Hepatocyte (in vitro differentiated cells): ENCODE results near the gene MMP12. TPM values are rescaled to one million over a fixed set of nuclear protein-coding genes. Genes with fewer than 3 reads are reported as not detected.

Source experiments
- DNase-seq: peaks from one replicate; pipeline ENCODE4 v3.0.0-alpha.2; 2016; ENCODE audit warnings: low spot score
- H2AFZ ChIP-seq: fragments of 200-600 bp; sonication (generic); 2 replicates; pipeline ENCODE4 v1.6.0; 2016; ENCODE audit warnings: antibody characterized with exemption, mild to moderate bottlenecking
- H3K27ac ChIP-seq: fragments of 200-600 bp; sonication (generic); 2 replicates; pipeline ENCODE4 v1.5.1; 2016; ENCODE audit warnings: mild to moderate bottlenecking
- H3K27me3 ChIP-seq: fragments of 200-600 bp; sonication (generic); 2 replicates; pipeline ENCODE4 v1.6.1; 2016
- H3K36me3 ChIP-seq: fragments of 200-600 bp; sonication (generic); replicated peaks from 2 replicates; pipeline ENCODE4 v1.5.1; 2016; ENCODE audit warnings: low read depth; ENCODE audit not compliant: insufficient read depth
- H3K4me1 ChIP-seq: fragments of 200-600 bp; sonication (generic); 2 replicates; pipeline ENCODE4 v1.5.1; 2016; ENCODE audit warnings: mild to moderate bottlenecking, moderate library complexity; ENCODE audit not compliant: insufficient read depth
- H3K4me2 ChIP-seq: fragments of 200-600 bp; sonication (generic); 2 replicates; pipeline ENCODE4 v1.6.0; 2016
- H3K4me3 ChIP-seq: fragments of 200-600 bp; sonication (generic); 2 replicates; pipeline ENCODE4 v1.5.1; 2016; ENCODE audit warnings: mild to moderate bottlenecking
- H3K79me2 ChIP-seq: fragments of 200-600 bp; sonication (generic); 2 replicates; pipeline ENCODE4 v1.6.0; 2017; ENCODE audit warnings: mild to moderate bottlenecking
- H3K9me2 ChIP-seq: fragments of 200-600 bp; sonication (generic); replicated peaks from 2 replicates; pipeline ENCODE4 v1.6.0; 2017; ENCODE audit warnings: mild to moderate bottlenecking; ENCODE audit not compliant: insufficient read depth
- H3K9me3 ChIP-seq: fragments of 200-600 bp; sonication (generic); 2 replicates; pipeline ENCODE4 v1.5.1; 2016; ENCODE audit warnings: low read depth, mild to moderate bottlenecking
- H4K20me1 ChIP-seq: fragments of 200-600 bp; sonication (generic); 2 replicates; pipeline ENCODE4 v1.6.0; 2016; ENCODE audit warnings: mild to moderate bottlenecking; ENCODE audit not compliant: insufficient read depth, poor library complexity, severe bottlenecking
- EZH2 ChIP-seq: fragments of 200-600 bp; sonication (generic); IDR thresholded peaks from 2 replicates; pipeline ENCODE4 v1.6.1; 2016; ENCODE audit warnings: antibody characterized with exemption, mild to moderate bottlenecking, borderline replicate concordance
- EZH2phosphoT487 ChIP-seq: fragments of 200-600 bp; sonication (generic); IDR thresholded peaks from one replicate; pipeline ENCODE4 v1.6.1; 2018; ENCODE audit warnings: antibody characterized with exemption, mild to moderate bottlenecking, low read depth, moderate library complexity; ENCODE audit not compliant: unreplicated experiment, severe bottlenecking
- WGBS: methylation state at CpG from one replicate; pipeline ENCODE4 v1.1.6; 2016; ENCODE audit warnings: low lambda C conversion rate; ENCODE audit errors: missing lambda C conversion rate; 5-methylcytosine and 5-hydroxymethylcytosine counted together
- polyA plus RNA-seq: library from polyadenylated mRNA; unstranded; fragments of >200 nt; fragmentation: Nextera tagmentation; extraction: Ambion mirVana; gene quantifications from 2 replicates; pipeline ENCODE4 v1.2.1, GENCODE V29; 2016
- total RNA-seq: library from RNA; depleted of rRNA; stranded (reverse); fragments of >200 nt; gene quantifications from 2 replicates; pipeline ENCODE4 v1.2.3, GENCODE V29; 2014
- TF ChIP-seq, protein P1 (sequence below): fragments of 200-600 bp; sonication (generic); IDR thresholded peaks from 2 replicates; pipeline ENCODE4 v1.5.1; 2016; ENCODE audit warnings: antibody characterized with exemption, mild to moderate bottlenecking; ENCODE audit not compliant: poor library complexity

MMP12 gene
- total and polyA plus RNA-seq, 2 experiments from 2014 or later, result 0.57 to 0.60 TPM

- H3K4me3 ChIP-seq, result no peak overlapping the region
- H3K79me2 ChIP-seq, result no peaks in the 10 kb centered on the region
- no peaks in the 10 kb centered on the region for H3K9me3 ChIP-seq
- WGBS, result 79% methylated on average over 6 of the region's 6 CpGs
- TF ChIP-seq EZH2phosphoT487, result no peak
- TF ChIP-seq, protein P1, sequence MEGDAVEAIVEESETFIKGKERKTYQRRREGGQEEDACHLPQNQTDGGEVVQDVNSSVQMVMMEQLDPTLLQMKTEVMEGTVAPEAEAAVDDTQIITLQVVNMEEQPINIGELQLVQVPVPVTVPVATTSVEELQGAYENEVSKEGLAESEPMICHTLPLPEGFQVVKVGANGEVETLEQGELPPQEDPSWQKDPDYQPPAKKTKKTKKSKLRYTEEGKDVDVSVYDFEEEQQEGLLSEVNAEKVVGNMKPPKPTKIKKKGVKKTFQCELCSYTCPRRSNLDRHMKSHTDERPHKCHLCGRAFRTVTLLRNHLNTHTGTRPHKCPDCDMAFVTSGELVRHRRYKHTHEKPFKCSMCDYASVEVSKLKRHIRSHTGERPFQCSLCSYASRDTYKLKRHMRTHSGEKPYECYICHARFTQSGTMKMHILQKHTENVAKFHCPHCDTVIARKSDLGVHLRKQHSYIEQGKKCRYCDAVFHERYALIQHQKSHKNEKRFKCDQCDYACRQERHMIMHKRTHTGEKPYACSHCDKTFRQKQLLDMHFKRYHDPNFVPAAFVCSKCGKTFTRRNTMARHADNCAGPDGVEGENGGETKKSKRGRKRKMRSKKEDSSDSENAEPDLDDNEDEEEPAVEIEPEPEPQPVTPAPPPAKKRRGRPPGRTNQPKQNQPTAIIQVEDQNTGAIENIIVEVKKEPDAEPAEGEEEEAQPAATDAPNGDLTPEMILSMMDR, result no peak
- TF ChIP-seq EZH2, result no peak
- no peak overlapping the region for H2AFZ ChIP-seq
- no peak overlapping the region for H3K27ac ChIP-seq
- H3K36me3 ChIP-seq, result no peaks in the 10 kb centered on the region
- no peak for DNase-seq
- no peaks in the 10 kb centered on the region for H3K4me1 ChIP-seq
- H3K27me3 ChIP-seq, result no peaks in the 10 kb centered on the region
- no peaks in the 10 kb centered on the region for H3K9me2 ChIP-seq
- no peak overlapping the region for H3K4me2 ChIP-seq
- H4K20me1 ChIP-seq, result no peaks in the 10 kb centered on the region
These were observed 45.3 kb downstream of the MMP12 start for GRCh38 chr11:102829316-102830000.

DNA sequence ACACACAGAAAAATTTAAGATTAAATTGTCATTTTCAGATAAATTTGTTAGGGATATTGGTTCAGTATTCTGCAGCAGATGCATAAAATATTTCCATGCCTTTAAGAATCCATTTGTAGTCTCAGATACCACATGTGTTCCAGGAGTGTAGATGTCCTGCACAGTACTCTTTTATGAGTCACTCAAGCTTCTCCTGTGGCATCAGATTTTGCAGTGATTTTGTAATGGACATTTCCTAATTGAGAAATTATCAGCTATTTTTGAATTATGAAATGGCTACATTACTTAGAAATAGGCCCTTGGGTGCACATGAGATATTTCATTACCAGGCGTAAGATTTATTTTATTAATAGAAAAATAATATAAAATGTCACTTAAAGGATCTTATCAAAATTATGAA lies 50.2 kb downstream of the MMP12 start:
- Histone ChIP-seq H3K79me2 (no peaks in the 10 kb centered on the region), H3K4me1 (no peaks in the 10 kb centered on the region), H3K4me3 (no peak overlapping the region), H3K27ac (no peak overlapping the region), H2AFZ (no peak overlapping the region), H4K20me1 (no peaks in the 10 kb centered on the region), H3K4me2 (no peak overlapping the region), H3K36me3 (no peaks in the 10 kb centered on the region), H3K9me3 (no peaks in the 10 kb centered on the region), H3K27me3 (no peaks in the 10 kb centered on the region), H3K9me2 (no peaks in the 10 kb centered on the region)
- DNase-seq, result no peak
- TF ChIP-seq, protein P1, result no peak
- no peak for TF ChIP-seq EZH2phosphoT487
- TF ChIP-seq EZH2, result no peak
- WGBS, result 93% methylated on average over 1 of the region's 1 CpG

DNA sequence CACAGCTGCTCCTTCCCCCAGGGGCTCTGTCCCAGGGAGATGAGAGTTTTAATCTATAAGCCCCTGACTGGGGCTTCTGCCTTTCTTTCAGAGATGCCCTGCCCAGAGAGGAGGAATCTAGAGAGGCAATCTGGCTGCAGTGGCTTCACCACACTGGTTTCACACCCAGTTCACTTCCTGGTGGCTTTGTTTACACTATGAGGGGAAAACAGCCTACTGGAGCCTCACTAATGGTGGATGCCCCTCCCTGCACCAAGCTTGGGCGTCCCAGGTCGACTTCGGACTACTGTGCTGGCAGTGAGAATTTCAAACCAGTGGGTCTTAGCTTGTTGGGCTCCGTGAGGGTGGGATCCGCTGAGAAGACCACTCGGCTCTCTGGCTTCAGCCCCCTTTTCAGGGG lies 55.3 kb downstream of the MMP12 start:
- H3K4me1 ChIP-seq, result no peaks in the 10 kb centered on the region
- H3K79me2 ChIP-seq, result no peaks in the 10 kb centered on the region
- no peak overlapping the region for H3K4me2 ChIP-seq
- no peak for DNase-seq
- no peaks in the 10 kb centered on the region for H3K9me2 ChIP-seq
- no peak overlapping the region for H3K4me3 ChIP-seq
- H3K9me3 ChIP-seq, result no peaks in the 10 kb centered on the region
- no peaks in the 10 kb centered on the region for H4K20me1 ChIP-seq
- H2AFZ ChIP-seq, result no peak overlapping the region
- H3K27me3 ChIP-seq, result no peaks in the 10 kb centered on the region
- TF ChIP-seq, protein P1, result no peak
- TF ChIP-seq EZH2 (no peak), EZH2phosphoT487 (no peak)
- WGBS, result 75% methylated on average over 6 of the region's 6 CpGs
- H3K36me3 ChIP-seq, result no peaks in the 10 kb centered on the region
- no peak overlapping the region for H3K27ac ChIP-seq
